Uterus (tissue), 2 donors: Measurements from ENCODE around the gene ZNF823.

Experiments used
- CTCF ChIP-seq, 4 experiments: fragments of 200-600 bp in 2 of 4; fragments of 450-650 bp in 2 of 4; sonication (generic) in 2 of 4; IDR thresholded peaks; one replicate each; pipeline ENCODE4 v1.5.1; 2016 to 2019; ENCODE audit warnings: antibody characterized with exemption in 4 of 4, mild to moderate bottlenecking in 2 of 4, moderate library complexity in 1 of 4
- POLR2A ChIP-seq, 2 donors: fragments of 450-650 bp; IDR thresholded peaks; one replicate each; pipeline ENCODE4 v1.6.1; 2016; ENCODE audit warnings: antibody characterized with exemption in 2 of 2, mild to moderate bottlenecking in 1 of 2, moderate library complexity in 1 of 2

DNA sequence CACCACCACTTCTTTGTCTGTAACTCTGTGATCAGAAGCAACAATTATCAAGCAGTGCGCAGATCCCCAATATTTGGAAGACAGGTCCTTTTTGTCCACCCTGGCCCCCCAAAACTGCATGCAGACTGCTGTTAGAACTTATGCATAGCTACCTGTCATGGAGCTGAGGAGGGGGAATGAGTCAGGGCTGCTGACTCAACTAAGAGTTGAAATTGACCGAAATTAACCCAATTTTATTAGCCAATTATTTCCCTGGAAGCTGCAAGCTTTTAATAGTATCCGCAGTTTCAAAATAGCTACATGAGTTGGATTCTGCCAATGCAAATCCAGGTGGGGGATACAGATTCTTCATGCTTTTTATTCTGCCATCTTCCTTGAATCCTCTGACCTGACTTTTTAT lies 45.6 kb upstream of the ZNF823 start:
- TF ChIP-seq CTCF (IDR thresholded peaks at IDR 0.05), result no peak
- no peak for TF ChIP-seq POLR2A (IDR thresholded peaks at IDR 0.05)
